H9 (cell line): ENCODE results near the gene MLIP. TPM values are rescaled to one million over a fixed set of nuclear protein-coding genes. Genes with fewer than 3 reads are reported as not detected.

Experiments
- DNase-seq: peaks from one replicate; pipeline ENCODE4 v3.0.0-alpha.2; 2017
- H2AFZ ChIP-seq: one replicate; pipeline ENCODE4 v1.6.1; 2013; ENCODE audit warnings: mild to moderate bottlenecking, low read length, control low read depth, moderate library complexity
- H2AK5ac ChIP-seq: 2 replicates; pipeline ENCODE4 v1.6.1; 2013; ENCODE audit warnings: low read length, control low read depth, mixed read lengths; ENCODE audit not compliant: insufficient read length
- H2BK120ac ChIP-seq: one replicate; pipeline ENCODE4 v1.6.1; 2013; ENCODE audit warnings: low read depth, mild to moderate bottlenecking, low read length, control low read depth, inconsistent platforms; ENCODE audit not compliant: poor library complexity, severe bottlenecking
- H2BK12ac ChIP-seq: 2 replicates; pipeline ENCODE4 v1.6.1; 2013; ENCODE audit warnings: low read length, control low read depth, mixed read lengths, low read depth; ENCODE audit not compliant: insufficient read length
- H2BK15ac ChIP-seq: 2 replicates; pipeline ENCODE4 v1.6.1; 2013; ENCODE audit warnings: low read depth, low read length, control low read depth
- H2BK20ac ChIP-seq: one replicate; pipeline ENCODE4 v1.6.1; 2013; ENCODE audit warnings: low read depth, mild to moderate bottlenecking, low read length, control low read depth, inconsistent platforms; ENCODE audit not compliant: poor library complexity, severe bottlenecking
- H2BK5ac ChIP-seq: 2 replicates; pipeline ENCODE4 v1.6.1; 2013; ENCODE audit warnings: low read length, control low read depth, mixed read lengths; ENCODE audit not compliant: insufficient read length
- H3K14ac ChIP-seq: 2 replicates; pipeline ENCODE4 v1.6.1; 2013; ENCODE audit warnings: low read length, control low read depth; ENCODE audit not compliant: insufficient read depth
- H3K18ac ChIP-seq: 2 replicates; pipeline ENCODE4 v1.6.1; 2013; ENCODE audit warnings: low read depth, mild to moderate bottlenecking, mixed read lengths, low read length, control low read depth; ENCODE audit not compliant: insufficient read length
- H3K23ac ChIP-seq: 2 replicates; pipeline ENCODE4 v1.6.1; 2013; ENCODE audit warnings: low read length, control low read depth, mixed read lengths, low read depth; ENCODE audit not compliant: insufficient read length
- H3K23me2 ChIP-seq: 2 replicates; pipeline ENCODE4 v1.6.1; 2013; ENCODE audit warnings: low read depth, mild to moderate bottlenecking, mixed read lengths, low read length, control low read depth; ENCODE audit not compliant: insufficient read length, poor library complexity, severe bottlenecking
- H3K27ac ChIP-seq: 2 replicates; pipeline ENCODE4 v1.5.1; 2013; ENCODE audit warnings: low read length, control low read depth, mixed read lengths, low read depth; ENCODE audit not compliant: insufficient read length
- H3K27me3 ChIP-seq: 2 replicates; pipeline ENCODE4 v1.6.1; 2013; ENCODE audit warnings: low read length, control low read depth, inconsistent platforms; ENCODE audit not compliant: insufficient read depth
- H3K4ac ChIP-seq: 2 replicates; pipeline ENCODE4 v1.6.1; 2013; ENCODE audit warnings: low read depth, mild to moderate bottlenecking, control low read depth, inconsistent platforms, low read length, moderate library complexity
- H3K4me1 ChIP-seq: 2 replicates; pipeline ENCODE4 v1.6.1; 2013; ENCODE audit warnings: low read length, control low read depth, inconsistent platforms; ENCODE audit not compliant: insufficient read depth
- H3K4me2 ChIP-seq: 2 replicates; pipeline ENCODE4 v1.6.1; 2013; ENCODE audit warnings: low read length, control low read depth, mixed read lengths; ENCODE audit not compliant: insufficient read length, insufficient read depth
- H3K56ac ChIP-seq: 2 replicates; pipeline ENCODE4 v1.6.1; 2013; ENCODE audit warnings: low read depth, mild to moderate bottlenecking, mixed read lengths, low read length, control low read depth; ENCODE audit not compliant: insufficient read length
- H3K79me1 ChIP-seq: 2 replicates; pipeline ENCODE4 v1.6.1; 2013; ENCODE audit warnings: low read depth, mild to moderate bottlenecking, moderate library complexity, low read length, control low read depth, inconsistent platforms; ENCODE audit not compliant: insufficient read depth, poor library complexity, severe bottlenecking
- H3K79me2 ChIP-seq: 2 replicates; pipeline ENCODE4 v1.6.1; 2013; ENCODE audit warnings: low read length, control low read depth, inconsistent platforms; ENCODE audit not compliant: insufficient read depth
- H3K9ac ChIP-seq: 2 replicates; pipeline ENCODE4 v1.6.1; 2013; ENCODE audit warnings: low read length, control low read depth, mixed read lengths; ENCODE audit not compliant: insufficient read length; ENCODE audit errors: extremely low read depth
- H3K9me3 ChIP-seq: one replicate; pipeline ENCODE4 v1.6.1; 2013; ENCODE audit warnings: low read depth, low read length, inconsistent platforms; ENCODE audit not compliant: control insufficient read depth
- H3T11ph ChIP-seq: one replicate; pipeline ENCODE4 v1.6.1; 2013; ENCODE audit warnings: mild to moderate bottlenecking, low read length, control low read depth, inconsistent platforms
- H4K20me1 ChIP-seq: one replicate; pipeline ENCODE4 v1.6.1; 2013; ENCODE audit not compliant: control insufficient read depth, insufficient read length, insufficient read depth
- H4K5ac ChIP-seq: 2 replicates; pipeline ENCODE4 v1.6.1; 2013; ENCODE audit warnings: low read depth, mild to moderate bottlenecking, mixed read lengths, low read length, control low read depth; ENCODE audit not compliant: insufficient read length
- H4K8ac ChIP-seq: replicated peaks from 2 replicates; pipeline ENCODE4 v1.6.1; 2013; ENCODE audit warnings: low read length, control low read depth, mixed read lengths, low read depth; ENCODE audit not compliant: insufficient read length
- H4K91ac ChIP-seq: 2 replicates; pipeline ENCODE4 v1.6.1; 2013; ENCODE audit warnings: low read depth, mild to moderate bottlenecking, moderate library complexity, mixed read lengths, low read length, control low read depth; ENCODE audit not compliant: insufficient read length
- H3K27ac Mint-ChIP-seq, 3 experiments: 2 replicates in 2 of 3; 3 replicates in 1 of 3; pipeline ENCODE4 v1.8.0; 2020 to 2021; ENCODE audit warnings: mixed read lengths in 3 of 3, mild to moderate bottlenecking in 1 of 3, moderate library complexity in 1 of 3
- H3K27me3 Mint-ChIP-seq: 2 replicates; pipeline ENCODE4 v1.8.0; 2021; ENCODE audit warnings: low read depth, mild to moderate bottlenecking, moderate library complexity, mixed read lengths
- H3K36me3 Mint-ChIP-seq, 3 experiments: 2 replicates in 2 of 3; 3 replicates in 1 of 3; pipeline ENCODE4 v1.8.0; 2020 to 2021; ENCODE audit warnings: low read depth in 3 of 3, mixed read lengths in 3 of 3; ENCODE audit not compliant: insufficient read depth in 1 of 3
- H3K4me1 Mint-ChIP-seq, 2 experiments: 2 replicates each; pipeline ENCODE4 v1.8.0; 2020; ENCODE audit warnings: mixed read lengths in 2 of 2
- H3K4me3 Mint-ChIP-seq, 2 experiments: 2 replicates in 1 of 2; 3 replicates in 1 of 2; pipeline ENCODE4 v1.8.0; 2020 to 2021; ENCODE audit warnings: mild to moderate bottlenecking in 2 of 2, mixed read lengths in 2 of 2, moderate library complexity in 1 of 2
- H3K9me3 Mint-ChIP-seq, 2 experiments: 2 replicates in 1 of 2; 3 replicates in 1 of 2; pipeline ENCODE4 v1.8.0; 2020; ENCODE audit warnings: mild to moderate bottlenecking in 2 of 2, mixed read lengths in 2 of 2, moderate library complexity in 1 of 2
- CTCF ChIP-seq: fragments of 200-600 bp; sonication (generic); conservative IDR thresholded peaks from 3 replicates; pipeline ENCODE4 v1.8.0; 2021; ENCODE audit warnings: antibody characterized with exemption, mild to moderate bottlenecking
- WGBS: extraction: QIAGEN DNeasy Blood & Tissue Kit; methylation state at CpG from one replicate; pipeline ENCODE4 v1.1.7; 2013; ENCODE audit warnings: missing lambda C conversion rate, low lambda C conversion rate, mixed read lengths; ENCODE audit not compliant: insufficient read length; ENCODE audit errors: extremely low coverage; 5-methylcytosine and 5-hydroxymethylcytosine counted together
- total RNA-seq: library from RNA; stranded (reverse); gene quantifications from 2 replicates; pipeline ENCODE4 v1.2.1, GENCODE V29; 2021

Gene MLIP
- total RNA-seq, 1 experiment from 2014 or later, result not detected

GRCh38 chr6:54132587-54132986 is 21.3 kb downstream of the MLIP start:
- no peak overlapping the region for H3K56ac ChIP-seq
- H4K91ac ChIP-seq, result no peak overlapping the region
- H3K79me1 ChIP-seq, result no peaks in the 10 kb centered on the region
- Mint-ChIP-seq H3K4me1 (no peaks in the 10 kb centered on the region), H3K36me3 (no peaks in the 10 kb centered on the region), H3K4me3 (no peak overlapping the region), H3K9me3 (no peaks in the 10 kb centered on the region), H3K27ac (no peak overlapping the region), H3K27me3 (no peaks in the 10 kb centered on the region)
- no peak for DNase-seq
- H3K27ac ChIP-seq, result no peak overlapping the region
- no peak overlapping the region for H2BK12ac ChIP-seq
- H3K4me2 ChIP-seq, result no peak overlapping the region
- no peak overlapping the region for H3K23ac ChIP-seq
- no peaks in the 10 kb centered on the region for H3K27me3 ChIP-seq
- no peaks in the 10 kb centered on the region for H3K9me3 ChIP-seq
- H3K4ac ChIP-seq, result no peak overlapping the region
- H3K18ac ChIP-seq, result no peak overlapping the region
- H3K4me1 ChIP-seq, result no peaks in the 10 kb centered on the region
- H4K8ac ChIP-seq, result no peak overlapping the region
- no peak overlapping the region for H3K14ac ChIP-seq
- H2AK5ac ChIP-seq, result no peak overlapping the region
- H3T11ph ChIP-seq, result no peak overlapping the region
- no peak overlapping the region for H2BK120ac ChIP-seq
- no peaks in the 10 kb centered on the region for H3K79me2 ChIP-seq
- no peaks in the 10 kb centered on the region for H4K20me1 ChIP-seq
- no CpG with 5 or more reads among the region's 2 CpGs for WGBS
- no peak overlapping the region for H2AFZ ChIP-seq
- H2BK20ac ChIP-seq, result no peak overlapping the region
- no peak overlapping the region for H3K9ac ChIP-seq
- no peak overlapping the region for H2BK5ac ChIP-seq
- H3K23me2 ChIP-seq, result no peaks in the 10 kb centered on the region
- H4K5ac ChIP-seq, result no peak overlapping the region
- TF ChIP-seq CTCF, result no peak
- no peak overlapping the region for H2BK15ac ChIP-seq
